ENCODE measurements around the gene STAT2. TPM values are rescaled to one million over a fixed set of nuclear protein-coding genes. Genes with fewer than 3 reads are reported as not detected.

STAT2 gene
- total and polyA plus RNA-seq, 8 donors = 25.5 to 88.5 (median 44.2) TPM

- 78 to 86% methylated on average over 1 of the region's 1 CpG for WGBS, 2 donors
- intact Hi-C loops (cut with DNase I) = no loop called here
- DNase-seq (peak in 4 of 6 donors; percentile 22 to 58 (median 34)), FAIRE-seq (no peak), ATAC-seq (peak in 3 of 4 donors; percentile 46 to 54 (median 52))
- no peaks in the 10 kb centered on the region for H3K4me1 ChIP-seq
- no peak overlapping the region for H3K27ac ChIP-seq
- no peaks in the 10 kb centered on the region for H3K9me3 ChIP-seq
- no peak for TF ChIP-seq CTCF (IDR thresholded peaks at IDR 0.05)
- H3K27me3 ChIP-seq = no peaks in the 10 kb centered on the region
- H3K4me3 ChIP-seq = no peak overlapping the region
- H3K36me3 ChIP-seq = no peaks in the 10 kb centered on the region
Measured at GRCh38 chr12:56385873-56386272, 26.0 kb upstream of the STAT2 start.

GRCh38 chr12:56382611-56383010, 22.7 kb upstream of the STAT2 start:
- no peak overlapping the region for H3K27ac ChIP-seq
- FAIRE-seq = no peak
- intact Hi-C loops (cut with DNase I) = no loop called here
- 83 to 84% methylated on average over 16 of the region's 16 CpGs for WGBS, 2 donors
- no peak for DNase-seq
- H3K4me1 ChIP-seq = no peaks in the 10 kb centered on the region
- H3K27me3 ChIP-seq = no peaks in the 10 kb centered on the region
- ATAC-seq = no peak
- H3K36me3 ChIP-seq = no peaks in the 10 kb centered on the region
- H3K4me3 ChIP-seq = no peak overlapping the region
- no peaks in the 10 kb centered on the region for H3K9me3 ChIP-seq
- no peak for TF ChIP-seq CTCF (IDR thresholded peaks at IDR 0.05)

GRCh38 chr12:56377989-56378316, 18.0 kb upstream of the STAT2 start:
- FAIRE-seq (no peak), DNase-seq (no peak), ATAC-seq (no peak)
- no peaks in the 10 kb centered on the region for H3K27me3 ChIP-seq
- intact Hi-C loops (cut with DNase I) = no loop called here
- no peak for TF ChIP-seq CTCF (IDR thresholded peaks at IDR 0.05)
- no peaks in the 10 kb centered on the region for H3K9me3 ChIP-seq
- no peaks in the 10 kb centered on the region for H3K4me1 ChIP-seq
- no peak overlapping the region for H3K27ac ChIP-seq
- no peak overlapping the region for H3K4me3 ChIP-seq
- H3K36me3 ChIP-seq = no peaks in the 10 kb centered on the region
- 20 to 53% methylated on average over 1 of the region's 1 CpG for WGBS, 2 donors

- Histone ChIP-seq H3K27me3 (no peaks in the 10 kb centered on the region), H3K27ac (no peak overlapping the region), H3K4me3 (no peak overlapping the region), H3K4me1 (no peaks in the 10 kb centered on the region), H3K36me3 (no peaks in the 10 kb centered on the region), H3K9me3 (no peaks in the 10 kb centered on the region)
- WGBS, 2 donors = 66 to 70% methylated on average over 4 of the region's 4 CpGs
- ATAC-seq (no peak), FAIRE-seq (no peak), DNase-seq (no peak)
- no peak for TF ChIP-seq CTCF (IDR thresholded peaks at IDR 0.05)
- intact Hi-C loops (cut with DNase I) = no loop called here
Measured at GRCh38 chr12:56377310-56377988, 17.5 kb upstream of the STAT2 start.

GRCh38 chr12:56375598-56376434, 15.9 kb upstream of the STAT2 start:
- no peak for TF ChIP-seq CTCF (IDR thresholded peaks at IDR 0.05)
- FAIRE-seq (no peak), ATAC-seq (no peak), DNase-seq (no peak)
- WGBS, 2 donors = 78 to 82% methylated on average over 11 of the region's 11 CpGs
- Histone ChIP-seq H3K9me3 (no peaks in the 10 kb centered on the region), H3K4me1 (no peaks in the 10 kb centered on the region), H3K27me3 (no peaks in the 10 kb centered on the region), H3K27ac (no peak overlapping the region), H3K36me3 (no peaks in the 10 kb centered on the region), H3K4me3 (no peak overlapping the region)
- intact Hi-C loops (cut with DNase I) = no loop called here
